SK-N-DZ (cell line): ENCODE results near the gene NUDT22.
A peak's percentile ranks its signal among the peaks of the same experiment; 100 is the strongest.

Source experiments
- DNase-seq: peaks from one replicate; pipeline ENCODE4 v3.0.0-alpha.2; 2015; ENCODE audit warnings: low spot score

NUDT22 gene

DNA sequence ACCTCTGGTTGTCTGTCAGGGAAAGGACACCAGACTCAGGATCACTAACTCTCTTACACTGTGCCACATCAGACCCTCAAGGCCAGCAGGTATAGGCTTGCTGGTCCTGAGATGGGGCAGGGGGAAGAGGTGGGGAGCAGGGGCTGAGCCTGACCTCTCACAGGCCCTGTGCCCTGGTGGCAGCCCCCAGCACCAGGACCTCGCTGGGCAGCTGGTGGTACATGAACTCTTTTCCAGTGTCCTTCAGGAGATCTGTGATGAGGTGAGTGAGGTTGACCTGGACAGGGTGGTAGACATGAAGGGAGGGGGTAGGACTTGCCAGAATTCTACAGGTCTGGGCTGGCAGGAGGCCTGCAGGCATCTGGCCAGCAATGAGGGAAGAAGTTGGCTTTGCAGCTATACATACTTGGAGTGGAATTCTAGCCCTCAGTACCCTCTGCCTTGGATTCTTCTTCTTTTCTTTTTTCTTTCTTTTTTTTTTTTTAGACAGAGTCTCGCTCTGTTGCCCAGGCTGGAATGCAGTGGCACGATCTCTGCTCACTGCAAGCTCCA is 1.4 kb downstream of the NUDT22 start:
- DNase-seq: no peak

DNA sequence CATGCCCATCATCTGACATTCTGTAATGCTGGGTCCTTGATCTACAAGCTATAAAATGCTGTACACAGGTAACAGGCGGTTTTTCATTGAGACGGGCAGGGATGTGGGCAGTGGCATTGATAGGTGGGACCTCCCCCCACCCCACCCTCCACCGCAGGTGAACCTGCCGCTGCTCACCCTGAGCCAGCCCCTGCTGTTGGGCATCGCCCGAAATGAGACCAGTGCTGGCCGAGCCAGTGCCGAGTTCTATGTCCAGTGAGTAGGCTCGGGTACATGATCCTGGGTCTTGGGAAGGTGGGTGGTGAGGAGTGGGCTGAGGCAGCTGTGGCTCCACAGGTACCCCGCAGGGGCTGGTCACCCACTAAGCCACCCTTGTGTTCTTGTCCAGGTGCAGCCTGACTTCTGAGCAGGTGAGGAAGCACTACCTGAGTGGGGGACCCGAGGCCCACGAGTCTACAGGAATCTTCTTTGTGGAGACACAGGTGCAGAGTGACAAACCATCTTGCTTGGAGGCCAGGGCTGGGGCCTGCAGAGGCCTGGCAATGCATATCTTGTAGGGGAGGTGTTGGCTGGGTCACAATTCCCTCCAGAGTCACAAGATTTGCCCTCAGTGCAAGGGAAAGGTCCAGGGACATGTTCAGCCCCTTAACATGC is 3.1 kb downstream of the NUDT22 start:
- no peak for DNase-seq

DNA sequence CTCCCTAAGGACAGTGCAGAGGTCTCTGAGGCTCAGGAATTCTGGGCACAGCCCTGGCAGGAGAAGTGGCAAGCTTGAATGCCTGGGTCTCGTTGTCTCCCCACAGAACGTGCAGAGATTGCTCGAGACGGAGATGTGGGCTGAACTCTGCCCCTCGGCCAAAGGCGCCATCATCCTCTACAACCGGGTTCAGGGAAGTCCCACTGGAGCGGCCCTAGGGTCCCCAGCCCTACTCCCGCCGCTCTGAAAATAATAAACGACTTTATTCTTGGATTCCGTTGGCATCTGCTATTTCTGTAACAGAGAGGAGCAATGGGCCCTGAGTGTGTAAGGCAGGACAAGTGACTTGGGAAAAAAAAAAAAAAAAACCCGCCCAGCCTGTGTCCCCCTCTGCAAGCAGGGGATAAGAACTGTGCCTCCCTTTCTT is 3.7 kb downstream of the NUDT22 start:
- DNase-seq: no peak

DNA sequence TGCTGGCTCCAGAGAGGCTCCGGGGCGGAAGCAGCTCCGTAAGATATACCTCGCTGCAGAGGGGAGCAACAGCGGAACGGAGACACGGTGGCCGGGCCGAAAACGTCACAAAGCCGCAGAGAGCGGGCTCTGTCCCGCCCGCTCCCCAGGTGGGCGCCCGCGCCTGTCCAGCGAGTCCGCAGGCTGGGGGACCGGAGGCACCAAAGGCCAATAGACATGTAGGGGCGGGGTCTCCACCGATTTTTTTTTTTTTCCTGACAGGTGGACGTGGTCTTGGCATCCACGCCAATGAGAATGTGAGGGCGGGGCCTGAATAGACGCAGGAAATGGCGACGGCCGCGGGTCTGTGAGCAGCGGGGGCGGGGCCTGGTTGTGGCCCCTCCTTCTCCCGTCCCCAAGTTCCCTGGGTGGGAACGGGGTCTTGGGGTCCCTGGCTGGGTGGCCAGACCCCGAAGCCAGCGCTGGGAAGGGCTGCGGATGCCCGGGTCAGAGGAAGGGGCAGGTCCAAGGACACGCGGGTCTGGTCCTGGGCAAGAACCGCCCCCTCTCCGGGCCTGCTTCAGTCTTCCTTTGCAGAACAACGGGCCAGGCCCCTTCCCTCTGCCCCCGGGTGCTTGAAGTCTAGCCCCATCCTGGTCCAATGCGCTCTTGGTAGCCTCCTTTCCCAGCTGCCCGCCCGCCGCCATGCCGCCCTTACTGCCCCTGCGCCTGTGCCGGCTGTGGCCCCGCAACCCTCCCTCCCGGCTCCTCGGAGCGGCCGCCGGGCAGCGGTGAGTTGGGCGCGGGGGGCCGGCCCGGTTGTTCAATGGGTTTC is 4.3 kb downstream of the NUDT22 start, which contains the start of gene DNAJC4:
Gene DNAJC4, plus strand, starts transcription at position 378 of the 814 bp plus-strand sequence. Its CDS starts 307 bp downstream, at position 685.
- peak; percentile 97 for DNase-seq

DNA sequence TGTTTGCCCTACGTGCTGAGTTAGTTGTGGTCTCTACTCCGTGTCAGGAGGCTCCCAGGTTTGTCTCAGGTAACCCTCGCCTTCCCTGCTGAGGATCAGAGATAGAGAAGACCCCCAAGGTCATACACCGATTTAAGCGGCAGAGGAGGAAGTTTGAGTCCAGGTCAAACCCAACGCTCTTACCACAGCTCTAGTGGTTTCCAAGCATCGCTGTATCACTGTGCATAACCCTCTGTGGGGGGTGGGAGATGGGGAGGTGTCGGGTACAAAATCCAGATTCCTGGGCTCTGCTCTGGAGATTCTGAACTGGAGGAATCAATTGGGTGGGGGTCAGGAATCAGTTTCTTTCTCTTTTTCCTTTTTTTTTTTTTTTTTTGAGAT is 4.9 kb downstream of the NUDT22 start:
- DNase-seq: no peak

DNA sequence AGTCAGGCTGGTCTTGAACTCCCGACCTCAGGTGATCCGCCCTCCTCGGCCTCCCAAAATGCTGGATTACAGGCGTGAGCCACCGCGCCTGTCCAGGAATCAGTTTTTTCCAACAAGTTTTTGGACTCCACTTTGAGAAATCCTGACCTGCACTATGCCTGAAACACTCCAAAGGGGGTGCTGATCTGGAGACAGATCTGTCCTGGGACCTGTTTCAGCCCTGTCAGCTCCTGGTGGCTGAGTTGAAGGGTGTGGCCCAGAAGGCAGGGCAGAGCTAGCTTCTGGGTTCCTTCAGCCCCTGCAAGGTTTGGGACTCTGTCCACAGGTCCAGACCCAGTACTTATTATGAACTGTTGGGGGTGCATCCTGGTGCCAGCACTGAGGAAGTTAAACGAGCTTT is 5.5 kb downstream of the NUDT22 start:
- no peak for DNase-seq

DNA sequence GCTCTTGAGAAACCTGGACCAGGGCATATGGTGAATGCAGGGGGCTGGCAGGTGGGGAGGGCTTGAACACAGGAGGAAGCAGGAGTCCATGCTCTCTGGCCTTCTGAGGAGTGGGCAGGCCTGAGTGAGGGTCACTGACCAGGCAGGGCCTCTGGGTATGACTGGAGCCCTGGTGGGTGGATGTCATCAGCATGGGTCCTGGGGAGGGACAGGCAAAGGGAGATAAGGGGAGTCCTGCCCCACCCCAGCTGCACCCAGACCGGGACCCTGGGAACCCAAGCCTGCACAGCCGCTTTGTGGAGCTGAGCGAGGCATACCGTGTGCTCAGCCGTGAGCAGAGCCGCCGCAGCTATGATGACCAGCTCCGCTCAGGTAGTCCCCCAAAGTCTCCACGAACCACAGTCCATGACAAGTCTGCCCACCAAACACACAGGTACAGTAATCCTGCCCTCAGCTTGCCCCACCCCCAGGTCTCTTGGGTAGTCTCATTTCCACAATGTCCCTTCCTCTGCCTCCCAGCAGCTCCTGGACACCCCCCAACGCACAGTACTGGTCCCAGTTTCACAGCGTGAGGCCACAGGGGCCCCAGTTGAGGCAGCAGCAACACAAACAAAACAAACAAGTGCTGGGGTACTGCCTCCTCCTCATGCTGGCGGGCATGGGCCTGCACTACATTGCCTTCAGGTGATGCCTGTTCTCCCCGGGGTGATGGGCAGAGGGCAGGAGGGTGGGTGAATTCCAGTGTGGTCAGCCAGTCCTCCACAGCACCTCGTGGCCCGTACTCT is 6.3 kb downstream of the NUDT22 start:
- no peak for DNase-seq

DNA sequence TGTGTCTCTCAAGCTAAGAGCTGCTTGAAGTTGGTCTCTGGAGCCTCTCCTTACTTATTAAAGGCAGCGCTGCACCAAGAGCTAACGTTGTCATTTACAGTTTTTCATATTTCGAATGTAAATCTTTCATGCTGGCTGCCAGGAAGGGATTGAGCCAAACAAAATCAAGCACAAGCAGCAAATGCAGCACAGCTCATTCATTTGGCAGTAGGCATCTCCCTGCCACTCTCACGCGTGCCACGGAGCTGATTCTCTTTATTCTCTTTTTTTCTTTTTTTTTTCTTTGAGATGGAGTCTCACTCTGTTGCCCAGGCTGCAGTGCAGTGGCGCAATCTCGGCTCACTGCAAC is 6.9 kb downstream of the NUDT22 start:
- DNase-seq: no peak

DNA sequence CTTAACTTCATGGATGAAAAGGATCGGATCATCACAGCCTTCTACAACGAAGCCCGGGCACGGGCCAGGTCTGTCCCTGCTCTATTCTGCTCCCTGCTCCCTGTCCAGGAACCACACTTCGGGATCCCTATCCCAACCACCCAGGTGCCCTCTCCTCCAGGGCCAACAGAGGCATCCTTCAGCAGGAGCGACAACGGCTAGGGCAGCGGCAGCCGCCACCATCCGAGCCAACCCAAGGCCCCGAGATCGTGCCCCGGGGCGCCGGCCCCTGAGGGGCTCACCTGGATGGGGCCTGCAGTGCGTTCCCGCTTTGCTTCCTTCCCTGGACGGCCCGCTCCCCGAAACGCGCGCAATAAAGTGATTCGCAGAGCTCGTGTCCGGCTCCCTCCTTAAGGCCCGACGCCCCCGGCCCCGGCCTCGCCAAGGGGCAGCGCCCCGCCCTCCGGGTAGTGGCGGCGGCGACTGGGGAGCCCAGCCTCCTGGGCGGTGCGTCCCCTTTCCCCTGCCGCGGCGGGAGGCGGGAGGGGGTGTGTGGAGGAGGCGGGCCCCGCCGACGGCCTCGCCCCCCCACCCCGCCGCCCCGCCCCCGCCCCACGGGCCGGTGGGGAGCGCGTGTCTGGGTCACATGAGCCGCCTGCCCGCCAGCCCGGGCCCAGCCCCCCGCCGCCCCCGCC is 8.0 kb downstream of the NUDT22 start, which contains the start of gene VEGFB:
Gene VEGFB, plus strand, starts transcription at position 672 of the 674 bp plus-strand sequence. CDS start 250 bp downstream, outside the sequence.
- DNase-seq: peak; percentile 72

DNA sequence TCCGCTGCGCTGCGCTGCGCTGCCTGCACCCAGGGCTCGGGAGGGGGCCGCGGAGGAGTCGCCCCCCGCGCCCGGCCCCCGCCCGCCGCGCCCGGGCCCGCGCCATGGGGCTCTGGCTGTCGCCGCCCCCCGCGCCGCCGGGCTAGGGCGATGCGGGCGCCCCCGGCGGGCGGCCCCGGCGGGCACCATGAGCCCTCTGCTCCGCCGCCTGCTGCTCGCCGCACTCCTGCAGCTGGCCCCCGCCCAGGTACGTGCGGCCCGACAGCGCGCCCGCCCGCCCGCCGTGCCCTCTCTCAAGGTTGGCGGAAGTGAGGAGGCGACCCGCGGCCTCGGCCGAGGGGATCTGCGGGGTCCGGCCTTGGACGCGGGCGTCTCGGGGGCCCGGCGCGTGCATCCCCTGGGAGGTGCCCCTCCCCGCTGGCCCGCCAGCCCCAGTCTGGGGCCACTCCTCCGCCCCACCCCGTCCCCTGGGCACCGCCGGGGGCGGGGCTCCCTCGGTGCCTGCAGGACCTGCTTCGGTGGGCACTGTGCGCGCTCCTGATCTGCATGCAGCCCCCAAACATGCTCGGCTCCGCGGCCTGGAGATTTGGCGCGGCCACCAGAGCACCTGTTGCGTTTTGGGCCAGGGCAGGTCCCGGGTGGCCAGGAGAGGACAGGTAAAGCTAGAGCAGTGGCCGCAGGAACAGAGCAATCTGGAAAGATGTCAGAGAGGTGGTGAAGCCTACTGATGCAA is 8.7 kb downstream of the NUDT22 start:
- no peak for DNase-seq

DNA sequence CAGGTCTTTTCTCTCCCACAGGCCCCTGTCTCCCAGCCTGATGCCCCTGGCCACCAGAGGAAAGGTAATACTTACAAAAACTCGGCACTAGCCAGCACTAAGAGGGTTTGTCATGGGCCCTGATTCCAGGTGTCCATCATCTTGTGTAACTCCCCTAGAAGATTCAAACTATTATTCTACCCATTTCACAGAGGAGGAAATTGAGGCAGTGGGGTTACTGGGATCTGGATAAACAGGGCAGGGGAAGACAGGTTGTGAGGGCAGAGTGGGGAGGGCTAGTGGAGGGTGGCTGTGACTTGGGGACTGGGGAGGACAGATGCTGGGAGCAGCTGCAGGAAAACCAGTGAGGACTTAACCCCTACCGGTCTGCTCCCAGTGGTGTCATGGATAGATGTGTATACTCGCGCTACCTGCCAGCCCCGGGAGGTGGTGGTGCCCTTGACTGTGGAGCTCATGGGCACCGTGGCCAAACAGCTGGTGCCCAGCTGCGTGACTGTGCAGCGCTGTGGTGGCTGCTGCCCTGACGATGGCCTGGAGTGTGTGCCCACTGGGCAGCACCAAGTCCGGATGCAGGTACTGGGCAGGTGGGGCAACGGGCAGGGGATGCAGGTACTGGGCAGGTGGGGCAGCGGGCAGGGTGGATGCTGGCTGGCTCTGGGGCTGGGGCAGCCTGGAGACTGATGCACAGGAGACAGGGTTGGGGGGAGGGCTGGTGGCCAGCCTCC is 9.5 kb downstream of the NUDT22 start:
- no peak for DNase-seq

DNA sequence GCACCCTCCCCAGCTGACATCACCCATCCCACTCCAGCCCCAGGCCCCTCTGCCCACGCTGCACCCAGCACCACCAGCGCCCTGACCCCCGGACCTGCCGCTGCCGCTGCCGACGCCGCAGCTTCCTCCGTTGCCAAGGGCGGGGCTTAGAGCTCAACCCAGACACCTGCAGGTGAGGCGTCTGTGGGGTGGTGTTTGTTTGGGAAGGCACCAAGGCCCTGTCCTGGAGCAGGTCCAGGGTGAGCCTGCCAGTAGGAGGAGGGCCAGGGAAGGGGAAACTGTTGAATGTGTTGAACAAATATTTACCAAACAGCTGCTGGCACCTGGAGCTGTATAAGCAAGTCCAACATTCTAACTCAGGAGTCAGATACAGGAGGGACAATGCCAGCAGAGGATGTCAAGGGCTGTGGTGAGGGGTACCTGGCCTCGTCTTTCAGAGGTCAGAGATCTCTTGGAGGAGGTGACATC is 11.4 kb downstream of the NUDT22 start:
- DNase-seq: no peak

DNA sequence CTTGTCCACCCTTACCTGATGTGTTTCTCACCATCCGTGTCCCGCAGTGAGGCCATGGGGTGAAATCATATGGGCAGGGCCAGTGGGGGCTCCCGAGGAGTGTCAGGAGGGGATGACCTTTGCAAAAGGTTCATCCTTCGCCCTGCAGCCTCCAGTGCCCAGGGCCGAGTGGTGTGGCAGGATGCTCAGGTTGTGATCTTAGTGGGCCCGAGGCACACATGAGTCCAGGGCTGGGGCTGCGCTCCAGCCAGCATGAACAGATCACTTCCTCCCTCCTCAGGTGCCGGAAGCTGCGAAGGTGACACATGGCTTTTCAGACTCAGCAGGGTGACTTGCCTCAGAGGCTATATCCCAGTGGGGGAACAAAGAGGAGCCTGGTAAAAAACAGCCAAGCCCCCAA is 12.0 kb downstream of the NUDT22 start:
- no peak for DNase-seq

DNA sequence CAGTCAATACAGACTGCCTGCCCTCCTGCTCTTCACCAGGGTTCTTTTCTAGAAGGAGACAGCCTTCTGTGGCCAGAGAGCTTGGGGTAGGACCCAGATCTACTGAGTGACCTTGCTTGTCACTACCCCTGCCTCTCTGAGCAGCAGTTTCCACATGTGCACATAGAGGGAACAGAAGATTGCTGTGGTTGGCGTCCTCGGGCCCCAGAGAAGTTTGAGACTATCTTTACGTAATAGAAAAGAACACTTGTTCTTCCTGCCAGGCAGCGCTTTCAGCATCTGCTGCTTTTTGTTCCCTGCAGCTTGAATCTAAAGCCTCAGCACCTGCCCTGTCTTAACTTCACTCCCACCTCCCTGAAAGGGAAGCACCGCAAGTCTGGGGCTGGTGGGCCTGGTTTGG is 12.9 kb downstream of the NUDT22 start:
- no peak for DNase-seq

DNA sequence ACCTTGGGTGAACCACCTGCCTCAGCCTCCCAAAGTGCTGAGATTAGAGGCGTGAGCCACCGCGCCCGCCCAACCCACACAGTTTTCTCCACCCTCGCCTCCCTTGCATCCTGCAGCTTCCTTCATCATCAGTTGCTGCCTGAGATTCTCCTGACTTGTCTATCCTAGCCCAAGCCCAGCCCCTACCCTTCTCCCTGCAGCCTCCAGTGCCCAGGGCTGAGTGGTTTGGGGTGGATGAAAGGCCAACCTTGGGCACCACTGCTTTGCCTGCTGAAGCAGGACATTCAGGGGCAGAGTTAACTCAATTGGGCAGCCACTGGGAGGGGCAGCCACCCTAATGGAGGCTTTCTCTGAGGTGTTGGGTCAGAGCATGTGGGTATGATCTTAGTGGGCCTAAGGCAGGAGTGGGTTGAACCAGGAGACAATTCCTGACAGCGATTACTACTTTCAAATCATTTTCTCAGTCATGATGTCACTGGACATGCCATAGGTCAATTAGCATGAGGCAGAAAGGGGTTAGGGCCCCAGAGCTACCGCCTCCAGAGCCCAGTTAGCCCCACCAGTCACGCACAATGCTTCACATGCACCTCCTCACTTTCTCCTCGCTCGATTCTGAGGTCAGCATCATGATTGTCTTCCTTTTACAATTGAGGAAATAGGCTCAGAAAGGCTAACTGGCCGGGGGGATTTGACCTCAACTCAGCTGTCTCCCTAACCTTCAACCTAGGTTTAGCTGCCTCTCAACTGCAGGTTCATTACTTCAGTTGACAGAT is 13.8 kb downstream of the NUDT22 start:
- DNase-seq: no peak

DNA sequence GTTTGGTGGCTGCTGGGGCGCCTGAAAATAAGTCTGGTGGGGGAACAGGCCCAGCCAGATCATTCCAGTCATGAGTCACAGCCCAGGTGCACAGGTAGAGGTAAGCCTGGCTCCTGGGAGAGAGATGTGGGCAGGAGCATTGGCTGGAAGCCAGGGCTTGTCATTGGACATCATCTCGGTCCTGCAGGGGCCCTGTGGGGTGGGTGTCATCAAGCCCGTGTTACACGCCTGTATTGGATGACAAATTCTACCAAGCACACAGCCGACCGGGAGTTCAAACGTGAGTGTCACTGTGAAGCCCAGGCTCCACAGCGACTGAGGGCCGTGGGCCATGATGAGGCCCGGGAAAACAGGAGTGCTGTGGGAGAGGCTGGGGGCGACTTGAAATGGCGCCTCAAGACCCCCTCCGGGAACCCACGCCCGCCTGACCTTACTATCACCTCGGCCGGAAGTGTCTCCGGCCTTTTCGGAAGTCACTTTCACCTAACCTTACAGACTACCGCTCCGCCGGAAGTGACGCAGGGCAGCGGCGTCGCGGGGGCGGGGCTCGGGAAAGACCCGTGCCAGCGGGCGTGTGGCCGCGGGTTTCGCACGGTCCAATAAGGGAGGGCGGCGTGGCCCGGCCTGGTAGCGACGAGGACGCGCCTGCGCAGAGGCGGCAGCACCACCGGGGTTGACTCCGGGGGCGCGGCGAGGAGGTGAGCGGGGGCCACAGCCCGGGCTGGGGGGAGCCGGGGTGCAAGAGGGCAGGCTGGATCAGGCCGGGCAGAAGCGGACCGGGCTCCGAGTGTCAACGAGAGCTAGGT is 14.6 kb downstream of the NUDT22 start, which contains the start of gene FKBP2:
Gene FKBP2, plus strand, starts transcription at position 661 of the 806 bp plus-strand sequence. CDS start 1,293 bp downstream, outside the sequence.
- peak; percentile 97 for DNase-seq

DNA sequence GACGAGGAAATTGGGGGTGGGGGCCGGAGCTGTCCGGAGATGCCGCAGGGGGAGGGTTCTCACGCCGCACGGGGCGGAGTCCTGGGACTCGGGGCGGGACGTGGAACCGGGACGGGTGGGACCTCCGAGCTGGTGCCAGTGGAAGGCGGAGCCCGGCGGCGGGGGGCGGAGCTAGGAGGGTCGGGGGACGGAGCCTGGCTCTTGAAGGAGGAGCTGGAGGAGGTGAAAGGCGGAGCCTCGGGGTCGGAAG is 15.1 kb downstream of the NUDT22 start:
- DNase-seq: peak; percentile 98
